SK-N-SH (cell line): ENCODE data around the gene ZMYND15. TPM values are rescaled to one million over a fixed set of nuclear protein-coding genes. Genes with fewer than 3 reads are reported as not detected.

Experiments used
- CTCF ChIA-PET: fragments of 300-600, 350-600 bp; formaldehyde crosslinking; extraction: SDS; loops from one replicate; lab custom pipeline; 2021; lab: Yijun Ruan, JAX
- POLR2A ChIA-PET: fragments of 350-600 bp; sonication (Branson Sonifier 250); formaldehyde crosslinking; extraction: SDS; loops from one replicate; lab custom pipeline; 2020; ENCODE audit warnings: antibody characterized with exemption, inconsistent platforms; lab: Yijun Ruan, JAX
- DNase-seq: peaks from one replicate; pipeline ENCODE4 v3.0.0; 2012
- H2AFZ ChIP-seq: fragments of 200-600 bp; sonication (generic); 2 replicates; pipeline ENCODE4 v1.8.1; 2016; ENCODE audit warnings: antibody characterized with exemption, mild to moderate bottlenecking, low read depth
- H3F3A ChIP-seq: fragments of 200-600 bp; sonication (generic); replicated peaks from 2 replicates; pipeline ENCODE3; 2016; ENCODE audit warnings: antibody characterized with exemption, mild to moderate bottlenecking; ENCODE audit not compliant: insufficient read depth
- H3K27ac ChIP-seq, 2 experiments: fragments of 200-500 bp in 1 of 2; fragments of 200-600 bp in 1 of 2; sonication (Bioruptor generic) in 1 of 2; sonication (generic), shearing (Covaris generic) in 1 of 2; 2 replicates each; pipeline versions ENCODE4 v1.5.1 to v1.6.1; 2014 to 2016; ENCODE audit warnings: low read depth in 2 of 2, inconsistent platforms in 1 of 2, low read length in 1 of 2, mild to moderate bottlenecking in 1 of 2, mixed read lengths in 1 of 2
- H3K27me3 ChIP-seq: fragments of 200-600 bp; sonication (generic), shearing (Covaris generic); 2 replicates; pipeline ENCODE4 v1.6.1; 2016; ENCODE audit warnings: mixed run types; ENCODE audit not compliant: insufficient read depth
- H3K36me3 ChIP-seq, 2 experiments: fragments of 200-500 bp in 1 of 2; fragments of 200-600 bp in 1 of 2; sonication (Bioruptor generic) in 1 of 2; sonication (generic) in 1 of 2; replicated peaks in 1 of 2; 2 replicates each; pipeline versions ENCODE3 to v1.5.1; 2014 to 2016; ENCODE audit warnings: low read length in 1 of 2, mild to moderate bottlenecking in 1 of 2; ENCODE audit not compliant: insufficient read depth in 2 of 2, control insufficient read depth in 1 of 2
- H3K4me1 ChIP-seq, 2 experiments: fragments of 200-500 bp in 1 of 2; fragments of 200-600 bp in 1 of 2; sonication (Bioruptor generic) in 1 of 2; sonication (generic), shearing (Covaris generic) in 1 of 2; 2 replicates each; pipeline versions ENCODE4 v1.5.1 to v1.6.1; 2014 to 2016; ENCODE audit warnings: low read depth in 1 of 2, low read length in 1 of 2, mixed run types in 1 of 2; ENCODE audit not compliant: insufficient read depth in 2 of 2, control insufficient read depth in 1 of 2
- H3K4me2 ChIP-seq: fragments of 200-600 bp; sonication (generic), shearing (Covaris generic); 2 replicates; pipeline ENCODE4 v1.6.1; 2017; ENCODE audit warnings: mixed run types
- H3K4me3 ChIP-seq, 2 experiments: fragments of 200-500 bp in 1 of 2; fragments of 200-600 bp in 1 of 2; sonication (Bioruptor generic) in 1 of 2; sonication (generic), shearing (Covaris generic) in 1 of 2; 2 replicates each; pipeline versions ENCODE4 v1.5.1 to v1.8.1; 2014 to 2016; ENCODE audit warnings: low read depth in 2 of 2, inconsistent platforms in 1 of 2, low read length in 1 of 2, mild to moderate bottlenecking in 1 of 2, mixed read lengths in 1 of 2, moderate library complexity in 1 of 2
- H3K79me2 ChIP-seq: fragments of 200-600 bp; sonication (generic); 2 replicates; pipeline ENCODE4 v1.8.1; 2017; ENCODE audit warnings: mild to moderate bottlenecking; ENCODE audit not compliant: insufficient read depth
- H3K9ac ChIP-seq: fragments of 200-600 bp; sonication (generic); 2 replicates; pipeline ENCODE4 v1.6.1; 2017; ENCODE audit warnings: mixed run types
- H3K9me2 ChIP-seq: fragments of 200-600 bp; sonication (generic); 2 replicates; pipeline ENCODE4 v1.6.1; 2017; ENCODE audit warnings: mixed run types
- H3K9me3 ChIP-seq: fragments of 200-600 bp; sonication (generic); 2 replicates; pipeline ENCODE4 v1.6.1; 2017; ENCODE audit warnings: mixed run types, mild to moderate bottlenecking, moderate library complexity
- H4K20me1 ChIP-seq: fragments of 200-600 bp; sonication (generic); 2 replicates; pipeline ENCODE4 v1.6.1; 2017; ENCODE audit warnings: mild to moderate bottlenecking, mixed run types; ENCODE audit not compliant: insufficient read depth
- CHD2 ChIP-seq: fragments of 150-350 bp; IDR thresholded peaks from 2 replicates; pipeline ENCODE4 v1.6.1; 2018; ENCODE audit warnings: low read length; ENCODE audit not compliant: partially characterized antibody
- ELF1 ChIP-seq: IDR thresholded peaks from 2 replicates; pipeline ENCODE4 v1.4.0; 2012
- EP300 ChIP-seq, 2 experiments: IDR thresholded peaks; 2 replicates each; pipeline versions ENCODE4 v1.4.0 to v1.6.1; 2012; ENCODE audit warnings: borderline replicate concordance in 1 of 2, low read depth in 1 of 2, low read length in 1 of 2
- EZH2phosphoT487 ChIP-seq: fragments of 200-600 bp; sonication (generic); IDR thresholded peaks from 2 replicates; pipeline ENCODE4 v1.6.1; 2017; ENCODE audit warnings: low read depth, mixed run types, mild to moderate bottlenecking, antibody characterized with exemption, moderate library complexity, borderline replicate concordance
- FOXJ3 ChIP-seq: sonication (generic); formaldehyde crosslinking; IDR thresholded peaks from 2 replicates; pipeline ENCODE4 v1.5.1; 2020; ENCODE audit warnings: mild to moderate bottlenecking, missing genetic modification reagents
- FOXM1 ChIP-seq: IDR thresholded peaks from 2 replicates; pipeline ENCODE4 v1.4.0; 2012; ENCODE audit warnings: low read depth, mild to moderate bottlenecking
- GABPA ChIP-seq: IDR thresholded peaks from 2 replicates; pipeline ENCODE4 v1.4.0; 2012; ENCODE audit warnings: low read depth, mild to moderate bottlenecking
- GATA2 ChIP-seq: sonication (generic); formaldehyde crosslinking; IDR thresholded peaks from 2 replicates; pipeline ENCODE4 v1.5.0; 2020; ENCODE audit warnings: mild to moderate bottlenecking, missing genetic modification reagents
- IRF3 ChIP-seq: fragments of 150-350 bp; IDR thresholded peaks from 2 replicates; pipeline ENCODE4 v1.6.1; 2016; ENCODE audit warnings: mild to moderate bottlenecking, low read depth, low read length
- JUND ChIP-seq: IDR thresholded peaks from 2 replicates; pipeline ENCODE4 v1.4.0; 2012
- MEF2A ChIP-seq: IDR thresholded peaks from 2 replicates; pipeline ENCODE4 v1.4.0; 2012; ENCODE audit warnings: low read depth, borderline replicate concordance
- NRF1 ChIP-seq: IDR thresholded peaks from 2 replicates; pipeline ENCODE4 v1.6.1; 2012; ENCODE audit warnings: low read depth, mild to moderate bottlenecking, low read length
- RAD21 ChIP-seq: IDR thresholded peaks from 2 replicates; pipeline ENCODE4 v1.6.1; 2012; ENCODE audit warnings: mild to moderate bottlenecking, low read length
- RFX5 ChIP-seq: IDR thresholded peaks from 2 replicates; pipeline ENCODE4 v1.6.1; 2012; ENCODE audit warnings: mild to moderate bottlenecking, improper control_type of control experiment, low read length
- SIN3A ChIP-seq: IDR thresholded peaks from 2 replicates; pipeline ENCODE4 v1.6.1; 2012; ENCODE audit warnings: low read depth, mild to moderate bottlenecking, low read length, moderate library complexity, borderline replicate concordance
- TCF12 ChIP-seq: IDR thresholded peaks from 2 replicates; pipeline ENCODE4 v1.4.0; 2012
- TEAD4 ChIP-seq: IDR thresholded peaks from 2 replicates; pipeline ENCODE4 v1.4.0; 2012; ENCODE audit warnings: mild to moderate bottlenecking, borderline replicate concordance; ENCODE audit not compliant: insufficient read depth
- USF2 ChIP-seq: fragments of 150-350 bp; IDR thresholded peaks from 2 replicates; pipeline ENCODE4 v1.6.1; 2017; ENCODE audit warnings: antibody characterized with exemption, low read length, low read depth, borderline replicate concordance
- WGBS: methylation state at CpG from one replicate; pipeline ENCODE4 v1.1.6; 2017; ENCODE audit warnings: low lambda C conversion rate; 5-methylcytosine and 5-hydroxymethylcytosine counted together
- polyA plus RNA-seq, 3 experiments: library from polyadenylated mRNA; depleted of rRNA; stranded (reverse); fragments of >200 nt; gene quantifications; 2 replicates each; pipeline ENCODE4 v1.2.3, GENCODE V29; 2012
- TF ChIP-seq, protein P1 (sequence below): fragments of 200-600 bp; sonication (generic); IDR thresholded peaks from 2 replicates; pipeline ENCODE4 v1.6.1; 2017; ENCODE audit warnings: antibody characterized with exemption, mild to moderate bottlenecking, moderate library complexity
- TF ChIP-seq, protein P2 (sequence below): IDR thresholded peaks from 2 replicates; pipeline ENCODE4; 2012

Gene ZMYND15
- polyA plus RNA-seq, 1 of the 3 experiments (the other 2 are of a cell fraction), result 0.08 TPM

GRCh38 chr17:4725646-4726310 is 13.9 kb upstream of the ZMYND15 start:
- CTCF ChIA-PET, result interaction anchor here (1.1 to 1.7 kb wide), 3 partner anchors 16 to 336 kb away, joined by 3 to 5 read pairs (median 4); partner anchors contain the start of gene ARRB2
- Histone ChIP-seq H2AFZ (no peak overlapping the region), H3K4me3 (no peak overlapping the region), H3K79me2 (no peaks in the 10 kb centered on the region), H3K4me2 (no peak overlapping the region), H3K9me2 (no peaks in the 10 kb centered on the region), H3K27me3 (no peaks in the 10 kb centered on the region), H3K27ac (no peak overlapping the region), H3F3A (peaks cover 5% of the 10 kb centered on the region), H4K20me1 (no peaks in the 10 kb centered on the region), H3K4me1 (no peaks in the 10 kb centered on the region; a peak in 1 of 4 replicates), H3K9ac (no peak overlapping the region), H3K36me3 (no peaks in the 10 kb centered on the region), H3K9me3 (no peaks in the 10 kb centered on the region)
- TF ChIP-seq MEF2A (no peak), EP300 (IDR thresholded peaks at IDR 0.05; ENCODE audit: borderline replicate concordance in 1 of 2, low read depth in 1 of 2, low read length in 1 of 2) (no peak), USF2 (no peak), RAD21 (no peak), FOXM1 (no peak), GATA2 (CRISPR knock-in tag) (no peak), FOXJ3 (CRISPR knock-in tag) (no peak), CHD2 (no peak), TEAD4 (no peak), IRF3 (no peak), GABPA (no peak), SIN3A (no peak), RFX5 (no peak), EZH2phosphoT487 (no peak), ELF1 (no peak), TCF12 (no peak), NRF1 (no peak), JUND (no peak)
- TF ChIP-seq, protein P1, sequence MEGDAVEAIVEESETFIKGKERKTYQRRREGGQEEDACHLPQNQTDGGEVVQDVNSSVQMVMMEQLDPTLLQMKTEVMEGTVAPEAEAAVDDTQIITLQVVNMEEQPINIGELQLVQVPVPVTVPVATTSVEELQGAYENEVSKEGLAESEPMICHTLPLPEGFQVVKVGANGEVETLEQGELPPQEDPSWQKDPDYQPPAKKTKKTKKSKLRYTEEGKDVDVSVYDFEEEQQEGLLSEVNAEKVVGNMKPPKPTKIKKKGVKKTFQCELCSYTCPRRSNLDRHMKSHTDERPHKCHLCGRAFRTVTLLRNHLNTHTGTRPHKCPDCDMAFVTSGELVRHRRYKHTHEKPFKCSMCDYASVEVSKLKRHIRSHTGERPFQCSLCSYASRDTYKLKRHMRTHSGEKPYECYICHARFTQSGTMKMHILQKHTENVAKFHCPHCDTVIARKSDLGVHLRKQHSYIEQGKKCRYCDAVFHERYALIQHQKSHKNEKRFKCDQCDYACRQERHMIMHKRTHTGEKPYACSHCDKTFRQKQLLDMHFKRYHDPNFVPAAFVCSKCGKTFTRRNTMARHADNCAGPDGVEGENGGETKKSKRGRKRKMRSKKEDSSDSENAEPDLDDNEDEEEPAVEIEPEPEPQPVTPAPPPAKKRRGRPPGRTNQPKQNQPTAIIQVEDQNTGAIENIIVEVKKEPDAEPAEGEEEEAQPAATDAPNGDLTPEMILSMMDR, result no peak
- TF ChIP-seq, protein P2, sequence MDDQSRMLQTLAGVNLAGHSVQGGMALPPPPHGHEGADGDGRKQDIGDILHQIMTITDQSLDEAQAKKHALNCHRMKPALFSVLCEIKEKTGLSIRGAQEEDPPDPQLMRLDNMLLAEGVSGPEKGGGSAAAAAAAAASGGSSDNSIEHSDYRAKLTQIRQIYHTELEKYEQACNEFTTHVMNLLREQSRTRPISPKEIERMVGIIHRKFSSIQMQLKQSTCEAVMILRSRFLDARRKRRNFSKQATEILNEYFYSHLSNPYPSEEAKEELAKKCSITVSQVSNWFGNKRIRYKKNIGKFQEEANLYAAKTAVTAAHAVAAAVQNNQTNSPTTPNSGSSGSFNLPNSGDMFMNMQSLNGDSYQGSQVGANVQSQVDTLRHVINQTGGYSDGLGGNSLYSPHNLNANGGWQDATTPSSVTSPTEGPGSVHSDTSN, result no peak
- DNase-seq, result no peak
- POLR2A ChIA-PET, result no interaction called here
- 86% methylated on average over 9 of the region's 9 CpGs for WGBS
